GDM1 (cell line): ENCODE data around the gene ZDHHC16.
"Not testable (repeated sequence)": the region's sequence is repeated elsewhere in the genome, so short reads cannot be mapped to it uniquely, and the experiment has no call there.

ENCODE experiments used
- DNase-seq: peaks from one replicate; lab custom pipeline; 2025; lab: John Stamatoyannopoulos, UW

ZDHHC16 gene

DNA sequence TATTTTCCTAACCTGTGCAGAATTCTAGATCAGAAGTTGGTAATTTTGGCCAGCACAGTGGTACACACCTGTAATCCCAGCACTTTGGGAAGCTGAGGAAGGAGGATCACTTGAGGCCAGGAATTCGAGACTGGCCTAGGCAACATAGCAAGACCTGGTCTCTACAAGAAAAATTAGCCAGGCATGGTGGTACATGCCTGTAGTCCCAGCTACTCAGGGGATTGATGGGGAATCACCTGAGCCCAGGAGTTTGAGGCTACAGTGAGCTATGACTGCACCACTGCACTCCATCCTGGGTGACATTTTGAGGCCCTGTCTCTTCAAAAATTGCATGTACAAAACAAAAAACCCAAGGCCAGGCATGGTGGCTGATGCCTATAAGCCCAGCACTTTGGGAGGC, 11.4 kb upstream of the ZDHHC16 start:
- DNase-seq = no peak

DNA sequence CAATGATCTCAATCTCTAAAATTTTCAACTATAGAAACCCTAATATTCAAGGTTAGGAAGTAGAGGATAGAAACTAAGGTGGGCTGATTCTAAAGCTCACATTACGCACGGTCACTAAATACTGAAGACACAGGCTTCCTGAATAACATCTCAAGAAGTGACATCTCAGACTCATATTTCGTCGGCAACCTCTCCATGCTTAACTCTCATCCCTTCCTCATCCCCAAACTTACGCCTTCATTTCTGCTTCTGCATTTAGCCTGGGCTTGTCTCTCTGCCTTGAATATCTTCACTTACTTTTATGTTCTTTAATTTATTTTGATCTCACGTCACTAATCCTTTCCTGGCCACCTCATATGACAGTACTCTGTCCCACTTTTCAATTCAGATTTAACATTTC, 10.8 kb upstream of the ZDHHC16 start:
- no peak for DNase-seq

DNA sequence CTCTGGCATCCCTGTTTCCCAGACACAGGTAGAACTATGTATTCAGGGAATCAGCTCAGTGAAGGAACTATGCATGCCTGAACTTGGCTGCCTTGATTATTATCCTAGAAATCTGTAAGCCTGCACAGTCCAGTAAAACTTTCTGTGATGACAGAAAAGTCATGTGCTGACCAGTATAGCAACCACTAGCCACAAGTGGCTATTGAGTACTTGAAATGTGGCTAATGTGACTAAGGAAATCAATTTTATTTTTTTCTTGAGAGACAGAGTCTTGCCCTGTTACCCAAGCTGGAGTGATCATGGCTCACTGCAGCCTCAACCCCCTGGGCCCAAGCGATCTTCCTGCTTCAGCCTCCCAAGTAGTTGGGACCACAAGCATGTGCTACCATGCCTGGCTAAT, 3.7 kb upstream of the ZDHHC16 start:
- no peak for DNase-seq

DNA sequence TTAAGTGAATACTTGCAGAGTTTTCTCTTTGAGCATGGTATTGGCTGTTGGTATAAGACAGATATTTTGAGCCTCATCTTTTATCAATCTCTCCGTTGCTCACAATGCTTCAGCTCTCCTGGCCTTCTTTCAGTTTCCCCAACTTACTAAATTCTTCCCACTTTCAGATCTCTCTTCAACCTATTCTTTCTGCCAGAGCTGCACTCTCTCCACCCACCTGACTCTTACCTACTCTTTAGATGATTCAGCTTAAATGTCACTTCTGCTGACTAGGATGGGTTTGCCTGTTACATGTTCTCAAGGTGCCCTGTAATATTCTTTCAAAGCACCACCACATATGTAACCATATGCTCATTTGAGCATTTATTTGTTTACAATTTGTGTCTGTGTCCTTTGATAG, 1.8 kb upstream of the ZDHHC16 start:
- DNase-seq = no peak

DNA sequence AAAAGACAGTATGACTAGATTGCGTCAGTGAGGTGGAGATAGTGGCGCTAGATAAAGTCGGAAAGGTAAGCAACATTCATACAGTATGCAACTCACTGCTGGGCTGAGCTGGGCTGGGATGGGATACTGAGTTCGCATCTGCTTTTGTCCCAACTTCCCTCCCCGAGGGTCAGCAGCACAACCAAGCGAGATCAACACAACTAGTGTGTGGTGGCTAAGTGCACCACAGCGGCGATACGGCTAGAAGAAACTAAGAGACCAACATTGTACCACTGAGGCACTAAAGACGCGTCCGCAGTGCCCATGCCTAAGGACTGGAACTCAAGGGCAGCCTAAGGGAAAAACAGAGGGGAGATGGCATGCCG, 636 bp upstream of the ZDHHC16 start:
- DNase-seq = no peak

DNA sequence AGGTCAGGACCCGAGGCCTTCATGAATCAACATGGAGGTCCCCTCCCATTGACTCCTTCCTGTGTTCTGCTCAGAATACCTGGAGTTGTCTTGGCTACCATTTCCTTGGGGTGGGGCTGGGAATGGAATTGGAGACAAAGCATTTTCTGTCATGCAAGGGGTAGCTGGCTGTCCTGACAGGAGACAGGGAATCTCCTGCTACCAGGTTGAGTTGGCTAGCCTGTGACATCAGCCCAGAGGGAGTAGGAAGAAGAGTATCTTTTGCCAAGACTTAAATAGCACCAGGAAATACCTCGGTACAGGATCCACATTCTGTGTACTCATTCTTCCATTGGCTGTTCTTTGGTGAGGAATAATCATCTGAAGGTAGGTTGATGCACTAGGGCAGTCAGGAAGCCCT, 4.9 kb downstream of the ZDHHC16 start:
- DNase-seq = no peak

DNA sequence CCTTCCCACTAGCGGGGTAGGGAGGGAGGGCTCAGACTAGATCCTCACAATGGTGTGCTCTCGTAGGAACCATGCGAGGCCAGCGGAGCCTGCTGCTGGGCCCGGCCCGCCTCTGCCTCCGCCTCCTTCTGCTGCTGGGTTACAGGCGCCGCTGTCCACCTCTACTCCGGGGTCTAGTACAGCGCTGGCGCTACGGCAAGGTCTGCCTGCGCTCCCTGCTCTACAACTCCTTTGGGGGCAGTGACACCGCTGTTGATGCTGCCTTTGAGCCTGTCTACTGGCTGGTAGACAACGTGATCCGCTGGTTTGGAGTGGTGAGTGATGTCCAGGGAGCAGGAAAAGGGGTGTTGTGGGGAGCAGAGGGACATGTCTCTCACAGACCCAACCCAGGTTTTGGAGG, 5.6 kb downstream of the ZDHHC16 start:
- DNase-seq = no peak

DNA sequence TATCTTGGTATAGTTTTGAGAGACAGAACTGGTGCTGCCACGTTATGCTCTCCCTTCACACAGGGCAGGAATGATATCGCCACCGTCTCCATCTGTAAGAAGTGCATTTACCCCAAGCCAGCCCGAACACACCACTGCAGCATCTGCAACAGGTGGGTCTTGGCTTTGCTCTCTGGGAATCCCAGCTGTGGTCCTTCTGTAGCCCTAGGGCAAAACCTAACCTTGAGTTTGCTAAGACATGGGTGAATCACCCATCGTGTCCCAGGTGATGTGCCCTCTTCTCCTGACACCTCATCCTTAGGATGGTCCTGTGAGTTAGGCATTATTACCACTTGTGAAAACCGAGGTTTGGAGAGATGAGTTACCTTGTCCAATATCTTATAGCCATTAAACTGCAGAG, 6.4 kb downstream of the ZDHHC16 start:
- no peak for DNase-seq

DNA sequence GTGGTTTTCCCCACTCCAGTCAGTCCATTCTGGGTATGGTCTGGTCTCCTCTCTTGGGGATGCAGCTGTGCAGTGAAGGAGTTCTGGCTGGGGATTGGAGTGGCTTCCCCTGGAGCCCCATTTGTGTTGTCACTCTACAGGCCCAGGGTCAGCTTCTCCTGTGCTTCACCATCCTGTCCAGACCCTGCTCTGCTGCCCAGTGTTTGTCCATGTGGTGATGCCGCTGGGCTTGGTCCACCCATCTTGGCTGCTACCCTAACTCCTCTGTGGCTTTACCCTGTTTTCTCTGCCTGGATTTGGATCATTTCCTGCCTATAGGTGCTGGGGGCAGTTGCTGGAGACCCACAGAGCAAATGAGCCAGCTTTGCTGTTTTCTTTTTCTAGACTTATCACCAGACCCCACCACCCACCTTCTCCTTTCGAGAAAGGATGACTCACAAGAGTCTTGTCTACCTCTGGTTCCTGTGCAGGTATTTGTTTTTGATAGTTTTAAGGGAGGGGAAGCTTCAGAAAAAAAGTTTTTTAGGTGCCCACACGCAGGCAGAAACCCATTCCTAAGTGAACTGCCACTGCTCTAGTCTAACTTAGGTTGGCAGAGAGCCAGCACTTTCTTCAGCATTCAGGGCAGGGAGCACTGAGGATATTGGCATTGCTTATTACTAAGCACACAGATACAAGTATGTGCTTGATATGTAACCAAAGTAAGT, 8.5 kb downstream of the ZDHHC16 start:
- DNase-seq = no peak

DNA sequence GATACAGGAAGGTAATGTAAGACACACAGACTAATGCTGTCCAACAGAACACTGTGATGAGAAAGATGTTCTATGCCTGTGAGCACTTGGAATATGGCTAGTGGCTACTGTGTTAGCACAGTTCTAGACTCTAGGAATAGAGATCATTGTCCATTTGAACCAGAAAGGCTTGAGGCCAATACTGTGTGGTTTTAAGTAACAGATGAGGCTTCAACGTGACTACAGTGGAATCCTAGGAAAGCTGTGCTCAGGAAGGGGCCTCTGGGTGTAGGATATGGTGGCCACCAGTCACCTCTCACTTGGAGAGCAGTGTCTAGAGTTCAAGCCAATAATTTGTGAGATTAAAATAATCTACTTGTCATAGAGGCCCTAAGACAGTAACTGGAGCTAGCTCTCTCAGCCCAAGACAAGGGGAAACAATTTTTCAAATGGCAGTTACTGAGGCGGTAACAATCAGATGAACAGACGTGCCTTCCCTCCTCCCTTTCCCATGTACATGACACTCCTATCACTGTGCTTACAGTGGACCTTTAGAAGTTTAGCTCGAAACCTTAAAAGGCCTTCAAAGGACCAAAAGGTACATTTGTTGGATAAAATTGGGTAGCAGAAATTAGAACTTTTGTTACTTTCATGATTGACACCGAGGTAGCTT, 10.2 kb downstream of the ZDHHC16 start:
- DNase-seq = no peak

DNA sequence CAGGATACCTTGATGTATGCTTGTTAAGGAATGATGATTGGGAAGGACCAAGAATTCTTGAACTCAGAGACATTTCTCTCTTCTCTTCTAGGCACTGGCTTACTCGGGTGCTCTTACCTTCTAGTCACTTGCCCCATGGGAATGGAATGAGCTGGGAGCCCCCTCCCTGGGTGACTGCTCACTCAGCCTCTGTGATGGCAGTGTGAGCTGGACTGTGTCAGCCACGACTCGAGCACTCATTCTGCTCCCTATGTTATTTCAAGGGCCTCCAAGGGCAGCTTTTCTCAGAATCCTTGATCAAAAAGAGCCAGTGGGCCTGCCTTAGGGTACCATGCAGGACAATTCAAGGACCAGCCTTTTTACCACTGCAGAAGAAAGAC, 10.7 kb downstream of the ZDHHC16 start:
- no peak for DNase-seq

DNA sequence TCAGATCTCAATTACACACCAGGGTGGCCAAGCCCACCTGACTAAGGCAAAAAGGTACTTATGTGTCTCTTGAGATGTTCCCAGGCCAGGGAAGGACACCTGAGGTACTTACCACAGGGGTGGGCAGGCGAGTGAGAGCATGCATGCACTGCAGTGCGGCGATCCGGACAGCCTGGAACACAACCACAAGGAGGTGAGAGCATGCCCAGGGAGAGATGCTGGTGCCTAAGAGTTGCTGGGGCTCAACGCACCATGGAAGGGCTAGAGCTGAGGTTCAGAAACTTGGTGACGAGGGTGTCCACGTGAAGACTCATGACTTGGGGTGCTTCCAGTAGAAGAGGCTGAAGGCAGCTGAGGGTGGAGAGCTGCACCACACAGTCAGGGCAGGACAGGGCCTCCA, 13.1 kb downstream of the ZDHHC16 start:
- DNase-seq = no peak

DNA sequence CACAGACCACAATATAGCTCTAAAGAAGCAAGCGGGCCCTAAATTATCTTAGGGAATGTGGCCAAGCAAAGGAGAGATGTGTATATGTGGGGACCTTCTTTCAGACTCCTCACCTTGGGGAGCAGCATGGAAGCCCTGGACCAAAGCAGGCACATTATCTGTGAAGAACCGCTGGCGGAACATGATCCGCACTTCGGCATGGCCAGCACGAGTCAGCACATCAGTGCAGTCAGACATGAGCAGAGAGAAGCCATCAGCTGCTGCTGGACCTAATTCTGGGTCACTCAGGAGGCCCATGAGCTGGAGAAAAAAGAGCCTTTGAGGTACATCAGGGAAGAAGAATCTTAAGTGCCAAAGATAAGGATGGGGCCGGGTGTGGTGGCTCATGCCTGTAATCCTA, 14.0 kb downstream of the ZDHHC16 start:
- no peak for DNase-seq

DNA sequence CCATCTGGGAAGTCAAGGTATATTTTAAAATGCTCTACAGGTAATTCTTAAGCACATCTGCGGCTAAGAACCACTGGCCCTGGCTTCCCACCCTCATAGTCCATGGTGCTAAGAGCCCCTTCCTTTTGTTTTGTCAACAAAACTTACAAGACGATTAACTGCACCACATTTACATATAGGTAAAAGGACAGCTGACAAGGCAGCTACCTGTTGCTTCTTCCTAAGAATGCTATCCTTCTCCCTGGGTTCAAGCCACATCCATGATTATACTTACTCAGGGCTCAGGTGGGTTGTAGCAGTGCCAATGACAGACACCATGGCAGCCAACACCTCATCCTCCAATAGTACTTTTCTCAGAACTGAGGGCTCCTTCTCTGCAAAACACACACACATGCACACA, 16.3 kb downstream of the ZDHHC16 start:
- DNase-seq = no peak

DNA sequence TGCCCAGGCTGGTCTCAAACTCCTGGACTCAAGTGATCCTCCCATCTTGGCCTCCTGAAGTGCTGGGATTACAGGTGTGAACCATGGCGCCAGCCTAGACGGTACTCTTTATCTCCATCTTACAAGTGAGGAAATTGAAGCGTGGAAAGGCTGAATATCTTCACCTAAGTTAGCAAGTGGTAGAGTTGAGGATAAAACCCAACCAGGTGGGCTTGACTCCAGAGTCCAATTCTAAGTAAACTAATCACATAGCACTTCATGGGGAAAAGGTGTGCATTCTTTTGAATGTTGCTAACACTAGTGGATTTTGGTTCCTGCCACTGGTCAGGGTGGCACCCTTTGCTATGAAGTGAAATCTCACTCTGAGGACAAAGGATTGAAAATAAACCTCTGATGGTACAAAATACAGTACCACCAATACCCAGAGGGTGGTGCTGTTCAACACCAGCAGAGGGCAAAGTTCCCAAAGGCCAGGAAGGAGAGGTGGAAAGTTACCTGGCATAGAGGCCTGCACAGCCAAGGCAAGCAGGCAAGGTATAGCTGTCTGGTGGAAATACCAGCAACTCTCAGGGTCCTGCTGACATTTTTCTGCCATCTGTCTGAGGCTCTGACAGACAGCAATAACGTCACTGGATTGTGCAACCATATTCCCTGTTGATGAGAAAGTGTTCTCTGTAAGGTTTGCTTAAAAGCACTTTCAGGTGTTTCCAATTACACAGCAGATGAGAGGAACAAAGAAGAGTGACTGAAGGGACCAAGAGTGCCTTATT, 17.6 kb downstream of the ZDHHC16 start:
- DNase-seq = no peak

DNA sequence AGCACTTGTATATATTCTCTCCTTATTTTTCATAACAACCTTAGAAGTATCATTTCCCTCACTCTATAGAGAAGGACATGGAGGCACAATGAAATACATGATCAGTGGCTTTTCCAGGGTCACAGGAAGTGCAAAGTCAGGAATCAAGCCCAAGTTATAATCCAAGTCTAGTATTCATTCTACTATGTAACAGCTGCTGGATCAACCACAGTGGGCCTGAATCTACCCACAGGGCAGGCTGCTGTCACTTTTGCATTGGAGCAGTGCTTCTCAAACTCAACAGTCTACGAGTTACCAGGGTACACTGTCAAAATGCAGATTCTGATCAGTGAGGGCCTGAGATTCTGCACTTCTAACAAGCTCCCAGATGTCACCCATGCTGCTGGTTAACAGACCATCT, 18.3 kb downstream of the ZDHHC16 start:
- DNase-seq = no peak

DNA sequence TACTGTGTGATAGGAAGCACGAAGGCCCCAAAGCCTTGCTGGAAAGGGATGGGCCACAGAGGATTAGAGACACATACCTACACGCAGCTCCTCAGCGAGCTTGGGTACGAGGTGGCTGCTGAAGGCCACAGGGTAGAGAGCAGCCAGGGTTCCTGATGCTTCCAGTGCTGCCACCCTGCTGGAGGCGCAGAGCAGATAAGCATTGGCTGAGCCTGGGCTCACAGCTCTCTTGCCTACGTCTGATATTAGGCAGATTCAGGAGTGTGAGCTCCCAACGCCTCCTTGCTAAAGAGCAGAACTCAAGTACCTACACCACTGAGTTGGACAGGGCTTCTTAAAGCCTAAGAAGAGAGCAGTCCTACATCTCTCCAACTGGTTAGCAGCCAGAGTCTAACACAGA, 20.0 kb downstream of the ZDHHC16 start:
- no peak for DNase-seq

DNA sequence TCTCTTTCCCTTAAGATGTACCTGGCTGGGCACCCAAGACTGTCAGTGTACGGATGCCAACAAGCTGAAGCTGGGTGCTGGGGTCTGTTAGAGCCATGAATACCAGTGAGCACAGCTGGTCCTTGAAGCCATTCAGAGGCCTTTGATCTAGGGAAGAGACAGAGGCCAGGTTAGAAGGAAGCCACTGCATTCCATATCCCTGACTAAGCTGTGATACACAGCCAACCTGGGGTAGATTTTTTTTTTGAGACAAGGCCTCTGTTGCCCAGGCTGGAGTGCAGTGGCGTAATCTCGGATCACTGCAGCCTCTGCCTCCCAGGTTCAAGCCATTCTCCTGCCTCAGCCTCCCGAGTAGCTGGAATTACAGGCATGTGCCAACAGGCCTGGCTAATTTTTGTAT, 20.8 kb downstream of the ZDHHC16 start:
- no peak for DNase-seq

DNA sequence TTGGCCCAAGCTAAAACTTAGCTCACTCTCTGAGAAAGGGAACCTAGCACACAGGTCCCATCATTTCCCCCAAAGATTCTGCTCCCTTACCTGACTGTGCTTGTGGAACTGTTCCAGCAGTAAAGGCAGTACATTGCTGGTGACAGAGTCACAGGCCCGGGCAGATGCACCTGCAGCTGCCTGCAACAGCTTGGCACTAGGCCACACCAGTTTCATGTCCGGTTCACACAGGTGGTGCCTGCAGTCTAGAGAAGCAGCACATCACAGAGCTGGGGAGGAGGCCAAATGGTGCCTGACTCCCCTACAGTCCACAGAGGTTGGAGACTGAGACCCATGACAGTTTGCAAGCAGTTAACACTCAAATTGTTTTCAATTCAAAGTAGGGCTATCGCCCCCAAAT, 22.2 kb downstream of the ZDHHC16 start:
- DNase-seq = no peak

DNA sequence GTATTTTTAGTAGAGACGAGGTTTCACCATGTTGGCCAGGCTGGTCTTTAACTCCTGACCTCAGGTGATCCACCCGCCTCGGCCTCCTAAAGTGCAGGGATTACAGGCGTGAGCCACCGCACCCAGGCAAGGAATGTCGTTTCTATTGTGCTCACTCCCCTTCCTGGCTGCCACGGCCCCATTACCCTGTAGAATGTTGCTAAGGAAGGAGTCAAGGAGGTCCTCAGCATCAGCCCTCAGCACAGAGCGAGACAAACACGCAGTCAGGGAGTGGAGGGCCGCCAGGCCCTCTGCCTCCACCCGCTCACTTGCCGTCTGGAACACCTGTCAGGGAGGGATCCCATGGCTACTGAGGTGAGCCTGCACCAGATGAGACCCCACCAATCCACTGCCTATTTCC, 22.8 kb downstream of the ZDHHC16 start:
- not testable (repeated sequence) for DNase-seq

DNA sequence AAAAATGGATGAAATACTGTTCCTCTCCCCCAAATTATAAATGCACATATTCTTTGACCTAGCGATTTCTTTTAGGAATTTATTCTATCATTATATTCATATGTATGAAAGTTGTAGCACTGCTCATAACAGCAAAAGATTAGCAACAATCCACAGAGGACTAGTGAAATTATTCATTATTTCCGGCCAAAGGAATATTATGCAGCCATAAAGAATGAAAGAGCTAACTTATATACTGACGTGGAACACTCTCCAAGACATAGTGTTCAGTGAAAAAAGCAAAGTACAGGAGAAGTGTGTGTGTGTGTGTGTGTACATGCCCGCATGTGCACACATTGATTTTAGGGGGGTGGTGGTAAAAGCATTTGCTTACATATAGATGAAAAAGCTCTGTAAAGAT, 28.9 kb downstream of the ZDHHC16 start:
- DNase-seq = no peak

DNA sequence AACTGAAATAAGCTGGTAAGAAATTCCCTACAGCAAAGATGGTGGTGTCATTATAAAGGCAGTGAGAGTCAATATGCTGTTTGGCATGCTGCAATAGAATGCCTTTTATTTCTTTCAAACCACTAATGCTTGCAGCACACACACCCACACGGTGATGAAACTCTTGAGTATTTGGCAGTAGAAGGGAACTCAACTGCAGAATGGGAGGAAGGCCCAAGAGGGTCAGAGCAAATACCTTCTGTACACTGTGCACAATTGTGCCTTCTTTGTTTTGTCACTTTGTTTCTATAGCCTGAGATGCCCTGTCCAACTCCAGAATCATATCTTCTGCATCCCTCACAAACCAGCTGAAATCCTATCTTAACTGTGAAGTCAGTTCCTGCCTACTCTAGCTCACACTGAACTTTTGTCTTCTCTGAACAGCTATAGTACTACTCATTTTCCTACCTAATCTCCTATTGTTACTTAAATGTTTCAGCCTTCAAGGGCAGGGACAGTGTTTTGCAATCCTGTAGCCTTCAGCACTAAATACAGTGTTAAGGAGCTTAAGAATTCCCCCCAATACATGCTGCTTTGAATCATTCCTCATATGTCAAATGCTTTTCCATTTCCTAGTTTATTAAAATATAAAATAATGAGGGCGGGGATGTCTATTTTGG, 30.1 kb downstream of the ZDHHC16 start:
- no peak for DNase-seq

DNA sequence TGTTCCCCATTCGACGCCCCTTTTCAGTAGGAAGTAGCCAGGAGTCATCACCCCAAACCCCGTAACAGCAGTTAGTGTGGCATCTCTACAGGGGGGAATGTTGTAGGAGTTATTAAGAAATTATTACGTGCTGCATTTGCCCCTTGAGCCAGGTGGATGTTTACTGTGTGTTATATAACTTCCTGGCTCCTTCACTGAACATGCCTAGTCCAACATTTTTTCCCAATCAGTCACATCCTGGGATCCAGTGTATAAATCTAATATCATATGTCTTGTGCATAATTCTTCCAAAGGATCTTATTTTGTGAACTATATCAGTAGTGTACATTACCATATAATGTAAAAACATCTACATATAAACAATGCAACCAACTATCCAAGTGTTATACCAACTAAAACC, 33.4 kb downstream of the ZDHHC16 start:
- not testable (repeated sequence) for DNase-seq
